H1 (cell line): ENCODE results near the gene OXSR1. TPM values are rescaled to one million over a fixed set of nuclear protein-coding genes. Genes with fewer than 3 reads are reported as not detected.

Experiments
- CTCF ChIA-PET: fragments of 300-600 bp; sonication (Branson Sonifier 250); formaldehyde crosslinking; loops from one replicate; lab custom pipeline; 2021; ENCODE audit not compliant: partially characterized antibody; lab: Charles Lee
- POLR2A ChIA-PET: fragments of 300-600 bp; sonication (Branson Sonifier 250); formaldehyde crosslinking; loops from one replicate; lab custom pipeline; 2021; ENCODE audit warnings: inconsistent platforms; ENCODE audit not compliant: partially characterized antibody; lab: Charles Lee
- DNase-seq, 2 experiments: peaks; one replicate each; pipeline versions ENCODE4 v3.0.0 to v3.0.0-alpha.2; 2010 to 2022; ENCODE audit warnings: low spot score in 2 of 2, low read depth in 1 of 2, mixed read lengths in 1 of 2
- FAIRE-seq: peaks from 2 replicates; lab custom pipeline; 2011; peaks lifted over from hg19 to GRCh38; lab: Jason Lieb, UNC
- H2AFZ ChIP-seq: 2 replicates; pipeline ENCODE4 v1.8.1; 2012; ENCODE audit warnings: low read length, inconsistent platforms
- H2AK5ac ChIP-seq: 2 replicates; pipeline ENCODE4 v1.6.1; 2013; ENCODE audit warnings: low read depth, low read length
- H2BK120ac ChIP-seq: replicated peaks from 2 replicates; pipeline ENCODE3; 2013; ENCODE audit warnings: low read depth, low read length, inconsistent platforms
- H2BK12ac ChIP-seq: 2 replicates; pipeline ENCODE4 v1.6.1; 2013; ENCODE audit warnings: low read depth, low read length
- H2BK15ac ChIP-seq: 2 replicates; pipeline ENCODE4 v1.6.1; 2013; ENCODE audit warnings: low read length
- H2BK20ac ChIP-seq: 2 replicates; pipeline ENCODE4 v1.6.1; 2013; ENCODE audit warnings: low read length
- H2BK5ac ChIP-seq: 2 replicates; pipeline ENCODE4 v1.6.1; 2013; ENCODE audit warnings: low read depth, low read length
- H3K14ac ChIP-seq: 2 replicates; pipeline ENCODE4 v1.6.1; 2013; ENCODE audit warnings: inconsistent platforms; ENCODE audit not compliant: insufficient read length
- H3K18ac ChIP-seq: 2 replicates; pipeline ENCODE4 v1.6.1; 2013; ENCODE audit warnings: low read length; ENCODE audit errors: extremely low read depth
- H3K23ac ChIP-seq: 2 replicates; pipeline ENCODE4 v1.6.1; 2013; ENCODE audit warnings: inconsistent platforms; ENCODE audit not compliant: insufficient read length
- H3K23me2 ChIP-seq: 2 replicates; pipeline ENCODE4 v1.6.1; 2013; ENCODE audit warnings: low read depth, low read length
- H3K27ac ChIP-seq: 2 replicates; pipeline ENCODE4 v1.6.1; 2011; ENCODE audit warnings: low read depth, low read length, inconsistent platforms
- H3K27me3 ChIP-seq, 4 experiments: replicated peaks in 1 of 4; 1 replicate in 1 of 4; 2 replicates in 3 of 4; pipeline versions ENCODE4 v1.6.1 to v1.8.1; 2011 to 2013; ENCODE audit warnings: low read length in 3 of 4, mild to moderate bottlenecking in 3 of 4, inconsistent platforms in 2 of 4, mixed read lengths in 2 of 4, moderate library complexity in 1 of 4; ENCODE audit not compliant: control insufficient read depth in 3 of 4, insufficient read depth in 3 of 4; ENCODE audit errors: extremely low read depth in 1 of 4
- H3K36me3 ChIP-seq, 4 experiments: 2 replicates each; pipeline versions ENCODE4 v1.6.1 to v1.8.1; 2011 to 2013; ENCODE audit warnings: mild to moderate bottlenecking in 4 of 4, low read length in 3 of 4, moderate library complexity in 2 of 4, control low read depth in 1 of 4, inconsistent platforms in 1 of 4; ENCODE audit not compliant: insufficient read depth in 4 of 4, control insufficient read depth in 2 of 4
- H3K4ac ChIP-seq: replicated peaks from 2 replicates; pipeline ENCODE3; 2013; ENCODE audit warnings: low read length, low read depth, mixed read lengths, inconsistent platforms; ENCODE audit not compliant: insufficient read length
- H3K4me1 ChIP-seq, 4 experiments: replicated peaks in 1 of 4; 1 replicate in 1 of 4; 2 replicates in 3 of 4; pipeline versions ENCODE4 v1.6.1 to v1.8.1; 2011 to 2013; ENCODE audit warnings: low read length in 3 of 4, inconsistent platforms in 2 of 4, mixed read lengths in 1 of 4; ENCODE audit not compliant: insufficient read depth in 4 of 4, control insufficient read depth in 3 of 4
- H3K4me2 ChIP-seq, 2 experiments: 2 replicates each; pipeline versions ENCODE4 v1.6.1 to v1.8.1; 2011 to 2013; ENCODE audit warnings: low read depth in 2 of 2, low read length in 2 of 2, control low read depth in 1 of 2, inconsistent platforms in 1 of 2, mild to moderate bottlenecking in 1 of 2; ENCODE audit not compliant: insufficient read depth in 1 of 2
- H3K4me3 ChIP-seq, 4 experiments: fragments of 200-600, 300-600 bp in 1 of 4; sonication (generic), shearing (Covaris generic), sonication (Bioruptor Twin) in 1 of 4; 2 replicates each; pipeline versions ENCODE4 v1.5.1 to v1.8.1; 2011 to 2016; ENCODE audit warnings: low read length in 4 of 4, low read depth in 3 of 4, control low read depth in 2 of 4, inconsistent platforms in 2 of 4, mild to moderate bottlenecking in 2 of 4, mixed read lengths in 1 of 4, moderate library complexity in 1 of 4; ENCODE audit not compliant: insufficient read depth in 2 of 4; ENCODE audit errors: extremely low read depth in 1 of 4
- H3K56ac ChIP-seq: replicated peaks from 2 replicates; pipeline ENCODE3; 2013; ENCODE audit warnings: low read depth, mild to moderate bottlenecking, mixed read lengths, low read length, inconsistent platforms; ENCODE audit not compliant: insufficient read length
- H3K79me1 ChIP-seq: 2 replicates; pipeline ENCODE4 v1.6.1; 2013; ENCODE audit warnings: low read depth, low read length, control low read depth
- H3K79me2 ChIP-seq, 2 experiments: 2 replicates each; pipeline versions ENCODE4 v1.6.1 to v1.8.1; 2012 to 2013; ENCODE audit warnings: low read length in 2 of 2, mild to moderate bottlenecking in 2 of 2, inconsistent platforms in 1 of 2; ENCODE audit not compliant: insufficient read depth in 2 of 2, control insufficient read depth in 1 of 2
- H3K9ac ChIP-seq, 4 experiments: replicated peaks in 1 of 4; 1 replicate in 1 of 4; 2 replicates in 3 of 4; pipeline versions ENCODE4 v1.6.1 to v1.8.1; 2011 to 2013; ENCODE audit warnings: low read depth in 3 of 4, low read length in 3 of 4, control low read depth in 2 of 4, mild to moderate bottlenecking in 2 of 4, moderate library complexity in 2 of 4, inconsistent platforms in 1 of 4; ENCODE audit errors: extremely low read depth in 1 of 4
- H3K9me3 ChIP-seq, 2 experiments: 2 replicates each; pipeline versions ENCODE4 v1.6.1 to v1.8.1; 2012 to 2013; ENCODE audit warnings: mild to moderate bottlenecking in 2 of 2, moderate library complexity in 2 of 2, control low read depth in 1 of 2, inconsistent platforms in 1 of 2, low read depth in 1 of 2, low read length in 1 of 2, mixed read lengths in 1 of 2; ENCODE audit not compliant: insufficient read depth in 2 of 2
- H4K20me1 ChIP-seq, 2 experiments: replicated peaks in 1 of 2; 2 replicates each; pipeline versions ENCODE3 to v1.8.1; 2011 to 2013; ENCODE audit warnings: inconsistent platforms in 2 of 2, low read length in 2 of 2, mild to moderate bottlenecking in 1 of 2; ENCODE audit not compliant: insufficient read depth in 2 of 2, control insufficient read depth in 1 of 2
- H4K5ac ChIP-seq: 2 replicates; pipeline ENCODE4 v1.6.1; 2013; ENCODE audit warnings: low read length, low read depth, mixed read lengths, inconsistent platforms; ENCODE audit not compliant: insufficient read length
- H4K8ac ChIP-seq: 2 replicates; pipeline ENCODE4 v1.8.0; 2013; ENCODE audit warnings: mild to moderate bottlenecking, moderate library complexity, low read length, inconsistent platforms; ENCODE audit not compliant: insufficient read depth; ENCODE audit errors: extremely low read depth
- H4K91ac ChIP-seq: replicated peaks from 2 replicates; pipeline ENCODE3; 2013; ENCODE audit warnings: low read length, mixed read lengths, inconsistent platforms; ENCODE audit not compliant: insufficient read length
- CHD1 ChIP-seq: IDR thresholded peaks from 2 replicates; pipeline ENCODE4 v1.6.1; 2012; ENCODE audit warnings: low read depth, low read length, improper control_type of control experiment
- CTBP2 ChIP-seq: IDR thresholded peaks from 2 replicates; pipeline ENCODE4 v1.7.0; 2011; ENCODE audit warnings: borderline replicate concordance, mild to moderate bottlenecking, moderate library complexity, mixed read lengths, low read length; ENCODE audit not compliant: insufficient read depth, insufficient read length
- EGR1 ChIP-seq: IDR thresholded peaks from 2 replicates; pipeline ENCODE4 v1.6.1; 2011; ENCODE audit warnings: low read depth, low read length, borderline replicate concordance
- FOSL1 ChIP-seq: IDR thresholded peaks from 2 replicates; pipeline ENCODE4 v1.6.1; 2011; ENCODE audit warnings: mild to moderate bottlenecking, low read depth, low read length, moderate library complexity; ENCODE audit not compliant: insufficient read depth
- JUN ChIP-seq: IDR thresholded peaks from 2 replicates; pipeline ENCODE4 v1.6.1; 2011; ENCODE audit warnings: low read depth, mild to moderate bottlenecking, improper control_type of control experiment, low read length
- NANOG ChIP-seq: IDR thresholded peaks from 2 replicates; pipeline ENCODE4 v1.6.1; 2011; ENCODE audit warnings: low read length, low read depth, mild to moderate bottlenecking, inconsistent platforms; ENCODE audit not compliant: insufficient read depth, poor library complexity, severe bottlenecking
- SIN3A ChIP-seq, 2 experiments: IDR thresholded peaks in 1 of 2; conservative IDR thresholded peaks in 1 of 2; 2 replicates each; pipeline ENCODE4 v1.6.1; 2011 to 2012; ENCODE audit warnings: low read length in 2 of 2, improper control_type of control experiment in 1 of 2, low read depth in 1 of 2, mild to moderate bottlenecking in 1 of 2
- SUZ12 ChIP-seq: fragments of 200-600 bp; sonication (generic); IDR thresholded peaks from 2 replicates; pipeline ENCODE4 v1.6.1; 2012; ENCODE audit warnings: mild to moderate bottlenecking, inconsistent platforms, low read length, moderate library complexity, mixed read lengths
- TBP ChIP-seq: IDR thresholded peaks from 2 replicates; pipeline ENCODE4 v1.6.1; 2011; ENCODE audit warnings: low read depth, low read length, improper control_type of control experiment
- TCF12 ChIP-seq: IDR thresholded peaks from 2 replicates; pipeline ENCODE4 v1.6.1; 2011; ENCODE audit warnings: low read depth, mild to moderate bottlenecking, low read length
- TEAD4 ChIP-seq: IDR thresholded peaks from 2 replicates; pipeline ENCODE4 v1.6.1; 2012; ENCODE audit warnings: low read depth, low read length, inconsistent platforms, mixed read lengths
- ZNF274 ChIP-seq: IDR thresholded peaks from 2 replicates; pipeline ENCODE4 v1.7.0; 2012; ENCODE audit warnings: low read length, borderline replicate concordance; ENCODE audit errors: extremely low read depth
- WGBS, 2 experiments: shearing (Covaris generic) in 1 of 2; methylation state at CpG; one replicate each; pipeline versions ENCODE4 v1.1.6 to v1.1.7; 2013 to 2015; ENCODE audit warnings: low lambda C conversion rate in 2 of 2, mixed read lengths in 2 of 2, inconsistent platforms in 1 of 2, low coverage in 1 of 2, missing lambda C conversion rate in 1 of 2; ENCODE audit not compliant: insufficient replicate concordance in 2 of 2, insufficient coverage in 1 of 2, insufficient read length in 1 of 2; ENCODE audit errors: extremely low coverage in 1 of 2, missing lambda C conversion rate in 1 of 2; 5-methylcytosine and 5-hydroxymethylcytosine counted together
- polyA plus RNA-seq, 7 experiments: library from polyadenylated mRNA; depleted of rRNA in 3 of 7; stranded (reverse) in 5 of 7; unstranded in 2 of 7; fragments of >200 nt in 5 of 7; fragments of 200-250 nt in 2 of 7; gene quantifications; 1 replicate in 5 of 7; 2 replicates in 1 of 7; 4 replicates in 1 of 7; pipeline versions ENCODE4 v1.2.1 to v1.2.3, GENCODE V29; 2011 to 2013; ENCODE audit warnings: missing spikeins in 2 of 7, mixed read lengths in 2 of 7
- total RNA-seq: library from RNA; stranded (reverse); fragmentation: NEBNext Ultra II Directional; extraction: Animal tissue kit (Norgen Biotek cat#: 25700); gene quantifications from 2 replicates; pipeline ENCODE4 v1.2.1, GENCODE V29; 2021
- TF ChIP-seq, protein P1 (sequence below): IDR thresholded peaks from 2 replicates; pipeline ENCODE4 v1.6.1; 2012; ENCODE audit warnings: inconsistent platforms

The OXSR1 gene
- total and polyA plus RNA-seq, 2 of the 8 experiments (the other 6 are each of a cell fraction or from before 2014, with no cell fraction given) = 25.1 to 47.0 TPM

DNA sequence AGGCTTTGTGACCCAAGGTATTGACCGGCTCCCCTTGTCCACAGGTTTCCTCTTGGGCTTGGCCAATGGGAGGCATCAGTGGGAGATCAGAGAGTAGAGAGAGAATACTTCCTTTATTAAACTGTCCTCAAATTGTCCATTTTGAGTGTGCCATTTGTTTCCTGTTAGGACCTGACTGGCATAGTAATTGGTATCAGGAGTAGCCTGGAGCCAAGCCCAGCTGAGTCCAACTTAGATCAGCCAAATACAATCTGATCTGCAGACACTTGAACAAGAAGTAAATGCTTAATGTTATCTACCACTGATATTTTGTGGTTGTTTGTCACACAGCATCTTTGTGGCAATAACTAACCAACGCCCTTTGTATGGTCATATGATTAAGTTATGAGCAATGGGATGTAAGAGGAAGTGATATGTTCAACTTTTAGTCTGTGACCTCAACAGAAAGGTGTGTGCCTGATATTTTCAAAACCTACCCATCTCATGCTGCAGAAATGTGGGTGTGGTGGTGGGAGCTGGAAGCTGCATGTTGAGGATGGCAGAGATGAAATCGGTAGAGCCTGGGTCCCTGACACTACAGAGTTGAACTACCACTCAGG lies 13.6 kb upstream of the OXSR1 start:
- Histone ChIP-seq H3K14ac (no peak overlapping the region), H4K5ac (no peak overlapping the region), H2BK15ac (no peak overlapping the region), H3K27ac (no peak overlapping the region), H2AK5ac (no peak overlapping the region), H2BK20ac (no peak overlapping the region), H2BK5ac (no peak overlapping the region), H4K8ac (no peak overlapping the region), H3K4me3 (no peak overlapping the region), H3K9ac (no peak overlapping the region), H3K56ac (no peak overlapping the region), H3K36me3 (no peaks in the 10 kb centered on the region), H3K23ac (no peak overlapping the region), H3K79me1 (no peaks in the 10 kb centered on the region), H4K20me1 (no peaks in the 10 kb centered on the region), H2BK120ac (no peak overlapping the region), H3K79me2 (no peaks in the 10 kb centered on the region), H3K9me3 (no peaks in the 10 kb centered on the region), H2BK12ac (no peak overlapping the region), H3K4me2 (no peak overlapping the region), H3K23me2 (no peaks in the 10 kb centered on the region), H3K18ac (no peak overlapping the region), H3K4me1 (no peaks in the 10 kb centered on the region), H3K27me3 (no peaks in the 10 kb centered on the region), H2AFZ (no peak overlapping the region), H3K4ac (no peak overlapping the region), H4K91ac (no peak overlapping the region)
- CTCF ChIA-PET = interaction anchor here (0.7 to 10.9 kb wide), 6 partner anchors 12 to 121 kb away, joined by 3 to 52 read pairs (median 6); partner anchors contain the start of genes ACAA1 and MYD88
- POLR2A ChIA-PET = interaction anchor here (0.6 to 2.0 kb wide), 2 partner anchors 14 to 37 kb away, joined by 3 to 6 read pairs; partner anchors contain the start of gene OXSR1
- no peak for TF ChIP-seq SUZ12
- TF ChIP-seq TBP = no peak
- TF ChIP-seq SIN3A (conservative IDR thresholded peaks at IDR 0.05 in 1 of 2, IDR thresholded peaks at IDR 0.05 in 1 of 2; ENCODE audit: low read depth in 1 of 2, low read length in 2 of 2) = no peak
- TF ChIP-seq CHD1 = no peak
- no peak for TF ChIP-seq TEAD4
- TF ChIP-seq EGR1 = no peak
- TF ChIP-seq, protein P1, sequence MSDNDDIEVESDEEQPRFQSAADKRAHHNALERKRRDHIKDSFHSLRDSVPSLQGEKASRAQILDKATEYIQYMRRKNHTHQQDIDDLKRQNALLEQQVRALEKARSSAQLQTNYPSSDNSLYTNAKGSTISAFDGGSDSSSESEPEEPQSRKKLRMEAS = no peak
- no peak for TF ChIP-seq ZNF274
- no peak for TF ChIP-seq JUN
- TF ChIP-seq FOSL1 = no peak
- no peak for TF ChIP-seq NANOG
- TF ChIP-seq TCF12 = no peak
- no peak for TF ChIP-seq CTBP2
- 93% methylated on average over 3 of the region's 3 CpGs; no CpG with 5 or more reads in 1 of the 2 experiments for WGBS, 2 experiments
- DNase-seq (no peak), FAIRE-seq (no peak)
